Left lobe of liver (tissue), 2 donors: ENCODE data around the gene MSANTD7. TPM values are rescaled to one million over a fixed set of nuclear protein-coding genes. Genes with fewer than 3 reads are reported as not detected.
"Not testable (repeated sequence)": the region's sequence is repeated elsewhere in the genome, so short reads cannot be mapped to it uniquely, and the experiment has no call there.

ENCODE experiments used
- ATAC-seq: fragments of 200-7000 bp; cut with Tn5 transposase; one replicate; pipeline ENCODE4 v1.9.1; 2020; ENCODE audit warnings: mild to moderate bottlenecking, moderate library complexity
- DNase-seq: peaks from one replicate; pipeline ENCODE4 v3.0.0-alpha.2; 2020; ENCODE audit warnings: low spot score
- total RNA-seq: library from RNA; stranded (reverse); gene quantifications from one replicate; pipeline ENCODE4 v1.2.1, GENCODE V29; 2021
- donor health status: DM: no; HTN: no; CAD: no; lungs with moderate emphysema.
- donor health status: DM: no; HTN: yes; CAD: no.

MSANTD7 gene
- total RNA-seq, 1 donor from 2014 or later: 3.3 TPM

DNA sequence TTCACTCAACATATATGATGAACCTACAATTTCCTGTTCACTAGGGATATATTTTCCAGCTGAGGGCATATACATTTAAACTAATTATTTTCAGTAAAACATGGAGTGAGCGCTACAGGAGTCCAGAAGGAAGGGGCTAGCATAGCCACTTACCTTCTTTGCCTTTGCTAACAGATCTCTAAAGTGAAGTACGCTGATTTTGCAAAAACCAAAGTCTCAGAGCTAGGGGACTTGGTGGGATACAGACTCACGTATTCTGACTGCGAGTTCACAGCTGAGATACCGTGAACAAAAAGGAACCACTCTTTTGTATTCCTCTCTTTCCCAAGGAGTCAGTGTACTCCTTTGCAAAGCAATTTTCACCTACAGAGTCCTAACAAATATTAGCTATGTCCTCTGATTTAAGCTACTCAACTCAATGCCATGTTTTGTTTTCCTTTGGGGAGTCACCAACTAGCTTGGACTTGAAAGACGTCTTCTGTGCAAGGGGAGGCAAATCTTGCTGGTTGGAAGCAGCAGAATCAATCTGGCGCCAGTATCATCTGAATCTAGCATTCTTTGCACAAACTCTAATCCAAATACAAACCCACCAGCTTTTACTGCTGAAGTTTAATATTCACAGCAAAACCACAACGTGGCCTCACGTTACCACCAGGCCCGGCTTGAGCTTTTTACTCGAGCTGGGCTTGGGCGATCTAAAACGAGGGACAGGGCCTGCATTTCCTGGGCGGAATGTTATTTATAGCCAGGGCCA, 926 bp upstream of the MSANTD7 start:
- ATAC-seq (peak; percentile 0), DNase-seq (no peak)

DNA sequence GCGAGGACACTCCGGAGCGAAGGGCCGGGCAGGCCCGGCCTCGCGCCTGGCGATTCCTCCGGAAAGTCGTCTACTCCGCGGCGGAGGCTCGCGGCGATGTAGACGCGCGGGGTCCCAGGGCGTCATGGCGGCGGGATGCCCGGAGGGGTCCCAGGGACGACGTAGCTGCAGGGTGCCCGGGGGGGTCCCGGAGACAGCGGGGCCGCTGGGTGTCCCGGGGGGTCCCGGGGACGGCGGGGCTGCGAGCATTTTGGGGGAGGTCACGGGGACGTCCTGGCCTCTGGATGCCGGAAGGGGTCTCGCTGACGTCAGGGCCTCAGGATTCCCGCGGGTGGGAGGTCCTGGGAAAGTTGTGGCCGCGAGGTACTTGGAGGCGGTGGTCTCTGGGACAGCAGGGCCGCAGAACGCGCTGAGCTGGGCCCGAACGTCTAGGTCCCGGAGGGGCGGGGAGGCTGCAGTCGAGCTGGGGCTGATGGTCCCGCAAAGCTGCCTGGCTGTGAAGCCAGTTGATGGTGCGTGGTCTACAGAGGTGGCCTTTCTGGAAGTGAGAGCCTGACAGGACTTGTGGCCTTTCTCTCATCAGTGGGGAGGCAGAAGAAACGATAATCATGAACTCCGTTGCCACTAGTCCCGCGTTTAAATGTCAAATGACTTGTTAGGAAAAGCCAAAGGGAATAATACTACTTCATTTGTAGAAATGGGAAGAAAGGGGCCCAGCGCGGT, 637 bp downstream of the MSANTD7 start:
- DNase-seq (peak; percentile 57), ATAC-seq (peak; percentile 8)

DNA sequence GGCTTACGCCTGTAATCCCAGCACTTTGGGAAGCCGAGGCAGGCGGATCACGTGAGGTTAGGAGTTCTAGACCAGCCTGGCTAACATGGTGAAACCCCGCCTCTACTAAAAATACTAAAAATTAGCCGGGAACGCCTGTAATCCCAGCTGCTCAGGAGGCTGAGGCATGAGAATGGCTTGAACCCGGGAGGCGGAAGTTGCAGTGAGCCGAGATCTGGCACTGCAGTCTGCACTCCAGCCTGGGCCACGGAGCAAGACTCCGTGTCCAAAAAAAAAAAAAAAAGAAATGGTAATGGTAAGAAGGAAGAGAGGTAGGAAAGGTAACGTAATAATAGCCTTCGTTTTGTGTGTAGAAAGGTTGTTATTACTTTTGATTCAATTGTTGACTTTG, 1.2 kb downstream of the MSANTD7 start:
- no peak for DNase-seq
- no peak for ATAC-seq

DNA sequence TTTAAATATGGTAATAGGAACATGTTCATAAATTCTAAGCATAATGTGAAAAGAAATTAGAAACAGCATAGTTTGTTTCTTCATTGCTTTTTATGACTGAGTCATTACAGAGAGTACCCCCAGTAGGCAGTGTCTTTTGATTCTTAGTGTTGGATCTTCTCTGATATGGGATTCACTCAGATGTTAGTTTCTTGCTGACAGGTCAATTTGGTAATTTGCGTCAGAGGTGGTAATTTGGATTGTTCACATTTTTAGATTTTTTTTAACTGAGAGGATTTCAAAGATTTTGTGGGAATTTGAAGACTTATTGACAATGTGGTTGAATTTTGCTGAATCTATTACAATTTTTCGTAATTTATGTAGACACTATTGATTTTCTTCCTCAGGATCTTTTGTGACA, 2.1 kb downstream of the MSANTD7 start:
- no peak for ATAC-seq
- no peak for DNase-seq

DNA sequence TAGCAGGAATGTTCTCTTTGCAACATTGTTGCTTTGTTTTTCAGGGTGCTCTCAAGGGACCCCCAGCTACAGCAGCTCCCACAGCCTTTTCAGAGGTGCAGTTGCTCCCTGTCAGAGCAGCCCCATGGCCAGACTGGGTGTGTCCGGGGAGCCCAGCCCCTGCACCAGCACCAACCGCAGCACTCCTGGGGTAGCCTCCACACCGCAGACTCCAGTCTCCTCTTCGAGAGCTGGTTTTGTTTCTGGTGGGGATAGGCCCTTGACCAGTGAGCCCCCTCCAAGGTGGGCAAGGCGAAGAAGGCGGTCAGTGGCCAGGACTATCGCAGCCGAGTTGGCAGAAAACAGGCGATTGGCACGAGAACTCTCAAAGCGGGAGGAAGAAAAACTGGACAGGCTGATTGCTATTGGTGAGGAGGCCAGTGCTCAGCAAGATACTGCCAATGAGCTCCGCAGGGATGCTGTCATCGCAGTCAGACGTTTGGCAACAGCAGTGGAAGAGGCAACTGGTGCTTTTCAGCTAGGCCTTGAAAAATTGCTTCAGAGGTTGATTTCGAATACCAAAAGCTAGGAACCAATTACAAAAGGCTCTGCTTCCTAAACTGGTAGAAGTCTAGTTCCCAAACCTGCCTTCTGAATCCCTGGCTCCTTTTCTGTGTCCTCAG, 5.4 kb downstream of the MSANTD7 start:
- ATAC-seq (no peak), DNase-seq (no peak)

DNA sequence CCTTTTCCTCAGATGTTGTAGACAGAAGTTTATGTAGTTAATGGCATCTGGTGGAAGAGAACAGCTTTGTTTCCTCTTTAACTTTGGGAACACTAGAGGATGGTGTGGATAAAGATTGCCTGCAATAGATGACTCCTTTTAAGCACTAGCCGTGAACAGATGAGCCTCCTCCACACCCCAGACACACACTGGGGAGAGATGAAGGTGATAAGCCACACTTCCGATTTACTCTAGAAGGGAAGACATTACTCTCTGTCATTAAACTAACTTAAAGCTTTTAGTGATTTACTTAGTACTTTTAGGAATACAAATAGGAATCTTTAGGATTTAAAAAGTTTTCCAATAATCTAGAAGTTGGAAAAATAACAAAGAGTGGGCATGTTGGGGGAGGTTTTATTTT, 6.8 kb downstream of the MSANTD7 start:
- ATAC-seq (no peak), DNase-seq (no peak)

DNA sequence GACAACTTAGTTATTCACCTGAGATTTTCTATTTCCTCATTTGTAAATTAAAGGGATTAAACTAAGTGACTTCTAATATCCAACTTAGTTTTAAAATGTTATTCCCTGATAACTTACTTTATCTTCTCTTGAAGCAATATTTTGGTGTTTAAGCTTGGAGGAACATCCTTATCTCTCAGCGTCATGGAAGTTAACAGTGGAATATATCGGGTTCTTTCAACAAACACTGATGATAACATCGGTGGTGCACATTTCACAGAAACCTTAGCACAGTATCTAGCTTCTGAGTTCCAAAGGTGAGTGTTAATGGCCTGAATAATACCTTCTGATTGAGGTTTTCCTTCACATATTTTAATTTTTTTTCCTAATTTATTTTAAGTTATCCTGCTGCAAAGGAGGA, 14.1 kb downstream of the MSANTD7 start:
- DNase-seq: no peak
- no peak for ATAC-seq

DNA sequence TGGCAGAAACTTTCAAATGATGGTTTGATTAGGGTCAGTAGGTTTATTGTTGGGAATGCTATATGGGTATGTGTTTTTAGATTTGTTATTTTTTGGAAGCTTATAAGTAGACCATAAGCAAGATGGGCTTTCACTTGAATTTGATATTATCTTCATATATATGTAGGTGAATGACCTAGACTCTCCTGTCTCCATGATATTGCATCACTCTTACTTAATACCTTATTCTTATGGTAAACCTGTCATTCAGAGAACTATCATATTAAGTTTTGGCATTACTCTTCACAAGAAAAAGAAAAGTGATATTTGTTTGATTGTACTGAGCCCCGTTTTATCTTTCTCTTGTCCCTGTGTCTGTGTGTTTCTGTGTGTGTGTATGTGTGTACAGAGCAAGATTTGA, 17.3 kb downstream of the MSANTD7 start:
- ATAC-seq: no peak
- DNase-seq: no peak

DNA sequence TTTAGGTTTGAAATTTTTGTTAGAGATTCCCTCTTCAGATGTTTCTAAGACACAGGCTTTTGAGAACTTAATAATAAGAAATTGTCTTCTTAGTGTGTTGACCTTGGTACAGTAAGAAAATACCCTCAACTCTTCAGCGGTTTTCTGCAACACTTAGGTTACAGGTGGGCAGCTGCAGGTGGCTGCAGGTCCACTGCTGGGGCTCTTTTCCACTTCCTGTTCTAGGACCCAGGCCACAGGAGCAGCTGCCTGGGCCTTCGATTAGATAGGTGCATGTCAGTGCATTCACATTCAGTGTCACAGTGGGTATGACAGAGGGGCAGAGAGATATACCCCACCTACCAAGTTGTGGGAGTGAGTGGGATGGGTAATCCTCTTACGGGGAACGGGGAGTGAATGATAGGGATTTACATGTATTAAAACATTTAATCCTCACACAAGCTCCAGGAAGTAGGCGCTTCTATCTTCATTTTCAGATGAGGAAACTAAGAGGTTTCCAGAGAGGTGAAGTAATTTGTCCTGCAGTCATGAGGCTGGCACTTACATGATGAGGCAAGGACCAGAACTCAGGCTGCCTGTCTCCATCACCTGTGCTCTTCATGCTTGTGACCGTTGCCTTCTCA, 20.3 kb downstream of the MSANTD7 start:
- ATAC-seq (no peak), DNase-seq (no peak)

DNA sequence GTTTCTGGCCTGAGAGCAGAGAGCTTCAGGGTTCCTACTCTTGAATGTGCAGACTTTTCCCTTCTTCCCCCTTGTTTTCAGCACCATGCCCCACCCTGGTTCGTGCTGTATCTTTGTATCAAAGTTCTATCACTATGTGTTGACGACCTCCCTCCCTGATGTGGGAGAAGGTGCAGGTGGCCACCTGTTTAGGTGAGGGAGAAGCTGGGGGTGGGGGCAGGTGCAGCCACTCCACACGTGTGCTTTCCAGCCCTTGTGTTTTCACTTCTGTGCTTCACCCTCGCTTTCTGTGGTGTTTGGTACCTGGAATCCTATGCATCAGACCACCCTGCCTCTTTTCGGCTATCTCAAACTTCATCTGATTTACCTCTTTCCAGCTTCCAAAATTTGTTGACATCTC, 20.9 kb downstream of the MSANTD7 start:
- ATAC-seq: no peak
- DNase-seq: no peak

DNA sequence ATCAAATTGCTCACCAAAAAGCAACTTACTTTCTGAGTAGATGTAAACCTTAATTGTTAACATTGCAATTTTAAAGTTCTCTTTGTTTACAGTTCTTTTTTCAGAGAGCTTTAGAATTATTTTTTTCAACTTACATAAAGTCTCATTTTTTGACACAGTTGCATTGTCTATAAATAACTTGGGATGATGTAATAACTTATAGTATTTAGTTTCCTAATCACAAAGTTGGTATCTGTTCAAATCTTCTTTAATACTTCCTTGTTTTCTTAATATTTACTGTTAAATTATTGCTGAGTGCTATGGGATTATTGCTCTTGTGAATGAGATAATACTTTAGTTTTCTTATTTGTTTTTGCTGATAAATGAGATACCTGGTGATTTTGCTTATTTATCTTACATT, 21.7 kb downstream of the MSANTD7 start:
- no peak for ATAC-seq

DNA sequence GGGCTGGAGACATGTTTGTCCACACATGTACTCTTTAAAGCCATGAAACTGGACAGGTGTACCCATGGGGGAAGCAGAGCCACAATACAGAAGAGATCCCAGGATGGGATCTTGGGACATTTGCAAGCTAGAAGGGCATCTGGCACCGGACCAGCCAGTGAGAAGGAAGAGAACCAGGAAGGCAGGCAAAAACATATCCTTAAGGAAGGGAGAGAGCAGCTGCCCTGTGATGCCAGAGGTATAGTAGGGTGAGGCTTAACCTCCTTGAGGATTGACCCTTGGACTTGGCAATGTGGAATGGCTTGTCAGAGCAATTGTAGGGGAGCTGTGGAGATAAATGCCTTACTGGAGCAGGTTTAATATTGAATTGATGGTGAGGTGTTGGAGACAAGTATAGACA, 22.7 kb downstream of the MSANTD7 start:
- ATAC-seq: no peak

More for the DNA sequence above, 21.7 kb downstream of the MSANTD7 start:
- no peak for DNase-seq

DNA sequence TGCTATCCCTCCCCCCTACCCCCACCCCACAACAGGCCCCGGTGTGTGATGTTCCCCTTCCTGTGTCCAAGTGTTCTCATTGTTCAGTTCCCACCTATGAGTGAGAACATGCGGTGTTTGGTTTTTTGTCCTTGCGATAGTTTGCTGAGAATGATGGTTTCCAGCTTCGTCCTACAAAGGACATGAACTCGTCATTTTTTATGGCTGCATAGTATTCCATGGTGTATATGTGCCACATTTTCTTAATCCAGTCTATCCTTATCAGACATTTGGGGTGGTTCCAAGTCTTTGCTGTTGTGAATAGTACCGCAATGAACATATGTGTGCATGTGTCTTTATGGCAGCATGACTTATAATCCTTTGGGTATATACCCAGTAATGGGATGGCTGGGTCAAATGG, 26.4 kb downstream of the MSANTD7 start:
- DNase-seq, ATAC-seq: not testable (repeated sequence)

More for the DNA sequence above, 22.7 kb downstream of the MSANTD7 start:
- DNase-seq: no peak

DNA sequence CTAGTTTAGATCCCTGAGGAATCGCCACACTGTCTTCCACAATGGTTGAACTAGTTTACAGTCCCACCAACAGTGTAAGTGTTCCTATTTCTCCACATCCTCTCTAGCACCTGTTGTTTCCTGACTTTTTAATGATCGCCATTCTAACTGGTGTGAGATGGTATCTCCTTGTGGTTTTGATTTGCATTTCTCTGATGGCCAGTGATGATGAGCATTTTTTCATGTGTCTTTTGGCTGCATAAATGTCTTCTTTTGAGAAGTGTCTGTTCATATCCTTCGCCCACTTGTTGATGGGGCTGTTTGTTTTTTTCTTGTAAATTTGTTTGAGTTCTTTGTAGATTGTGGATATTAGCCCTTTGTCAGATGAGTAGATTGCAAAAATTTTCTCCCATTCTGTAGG, 26.8 kb downstream of the MSANTD7 start:
- ATAC-seq, DNase-seq: not testable (repeated sequence)

DNA sequence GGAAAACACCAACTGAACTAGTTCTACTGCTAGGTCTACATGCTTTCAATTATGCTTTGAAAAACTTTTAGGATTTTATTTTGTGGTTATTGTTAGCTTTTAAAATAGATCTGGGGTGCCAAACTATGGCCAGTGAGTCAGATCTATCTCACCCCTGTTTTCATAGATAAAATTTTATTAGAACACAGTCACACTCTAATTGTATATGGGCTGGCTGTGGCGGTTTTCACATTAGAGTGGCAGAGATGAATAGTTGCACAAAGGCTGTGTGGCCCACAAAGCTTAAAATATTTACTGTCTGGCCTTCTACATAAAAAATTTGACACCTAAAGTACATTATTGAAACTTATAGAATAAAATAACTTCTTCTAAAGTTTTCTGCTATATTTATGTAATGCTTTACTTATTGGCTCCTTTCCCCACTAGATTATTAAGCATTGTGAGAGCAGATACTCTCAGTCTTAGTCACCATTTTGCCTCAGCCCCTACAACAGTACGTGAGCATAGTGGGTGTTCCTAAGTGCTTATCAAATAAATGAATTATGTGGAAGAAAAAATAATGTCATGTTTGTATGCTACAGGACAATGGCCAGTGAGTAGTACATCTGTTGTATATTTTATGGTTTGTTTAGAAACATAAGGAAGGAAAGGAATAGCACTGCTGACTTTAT, 35.1 kb downstream of the MSANTD7 start:
- no peak for ATAC-seq
- no peak for DNase-seq

DNA sequence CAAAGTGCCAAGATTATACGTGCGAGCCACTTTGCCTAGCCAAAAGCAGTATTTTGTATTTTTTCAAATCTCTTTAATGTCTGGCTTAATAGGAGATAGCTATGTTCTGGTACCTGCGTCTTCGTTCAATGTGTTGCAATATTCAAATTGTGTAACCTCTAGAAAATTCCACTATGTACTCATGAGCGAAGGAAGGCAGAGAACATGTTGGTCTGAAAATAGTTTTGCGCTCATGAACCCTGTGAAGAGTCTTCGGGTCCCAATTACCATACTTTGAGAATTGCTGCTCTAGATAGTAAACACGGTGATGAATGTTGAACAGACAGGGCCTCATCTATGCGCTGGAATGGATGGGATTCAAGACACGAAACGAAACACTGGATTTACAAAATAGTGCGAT, 37.8 kb downstream of the MSANTD7 start:
- ATAC-seq (no peak), DNase-seq (no peak)

DNA sequence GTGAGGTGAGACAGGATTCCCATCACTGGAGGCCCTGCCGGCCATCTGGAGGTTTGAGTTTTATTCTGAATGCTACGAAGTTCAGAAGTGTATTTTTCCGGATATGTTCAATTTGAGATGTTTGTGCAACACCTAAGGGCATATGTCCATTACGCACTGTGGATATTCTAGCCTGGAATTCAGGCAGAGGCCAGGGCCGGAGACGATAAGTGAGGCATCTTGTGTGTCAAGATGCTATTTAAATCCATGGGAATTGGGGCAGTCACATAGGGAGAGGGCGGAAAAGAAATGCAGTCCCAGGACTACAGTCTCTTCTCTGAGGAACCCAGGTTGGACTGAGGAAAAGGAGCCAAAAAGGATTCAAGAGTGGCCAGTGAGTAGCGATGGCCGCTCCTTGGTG, 38.7 kb downstream of the MSANTD7 start:
- ATAC-seq: no peak
- DNase-seq: no peak

DNA sequence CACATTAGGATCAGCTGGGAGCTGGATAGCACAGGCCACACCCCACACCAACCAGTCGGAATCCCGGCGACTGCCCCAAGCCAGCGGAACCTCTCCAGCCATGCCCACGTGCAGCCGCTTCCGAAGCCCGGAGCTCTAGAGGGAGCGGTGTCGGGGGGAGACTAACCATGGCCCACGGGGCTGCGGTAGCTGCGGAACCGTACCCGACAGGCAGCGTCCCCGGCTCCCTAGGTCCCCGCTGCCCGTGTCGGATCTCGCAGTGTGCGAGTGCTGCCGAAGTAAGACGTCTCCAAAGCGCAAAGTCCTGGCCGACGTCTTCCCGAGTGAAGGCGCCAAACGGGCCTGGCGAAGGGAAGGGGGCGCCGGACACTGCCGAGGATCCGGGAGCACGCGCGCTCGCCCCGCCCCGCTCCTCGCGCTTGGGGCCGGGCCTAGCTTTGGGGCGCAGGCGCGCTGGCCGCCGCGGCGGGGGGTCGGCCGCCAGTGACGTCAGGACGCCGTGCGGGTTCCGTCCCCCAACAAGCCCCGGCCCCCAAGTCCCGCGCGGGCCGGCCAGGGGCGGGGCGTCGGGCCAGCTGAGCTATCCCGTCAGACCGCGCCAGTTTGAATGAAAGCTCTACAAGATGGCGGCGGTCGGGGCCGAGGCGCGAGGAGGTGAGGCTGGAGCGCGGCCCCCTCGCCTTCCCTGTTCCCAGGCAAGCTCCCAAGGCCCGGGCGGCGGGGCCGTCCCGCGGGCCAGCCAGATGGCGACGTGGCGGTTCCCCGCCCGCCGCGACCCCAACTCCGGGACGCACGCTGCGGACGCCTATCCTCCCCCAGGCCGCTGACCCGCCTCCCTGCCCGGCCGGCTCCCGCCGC, 40.4 kb downstream of the MSANTD7 start, which contains the start of gene SUV39H2:
SUV39H2 (plus strand) TSS at position 601 of the 858 bp plus-strand sequence; CDS start at position 624, 23 bp downstream.
- DNase-seq (peak; percentile 96), ATAC-seq (peak; percentile 93)

DNA sequence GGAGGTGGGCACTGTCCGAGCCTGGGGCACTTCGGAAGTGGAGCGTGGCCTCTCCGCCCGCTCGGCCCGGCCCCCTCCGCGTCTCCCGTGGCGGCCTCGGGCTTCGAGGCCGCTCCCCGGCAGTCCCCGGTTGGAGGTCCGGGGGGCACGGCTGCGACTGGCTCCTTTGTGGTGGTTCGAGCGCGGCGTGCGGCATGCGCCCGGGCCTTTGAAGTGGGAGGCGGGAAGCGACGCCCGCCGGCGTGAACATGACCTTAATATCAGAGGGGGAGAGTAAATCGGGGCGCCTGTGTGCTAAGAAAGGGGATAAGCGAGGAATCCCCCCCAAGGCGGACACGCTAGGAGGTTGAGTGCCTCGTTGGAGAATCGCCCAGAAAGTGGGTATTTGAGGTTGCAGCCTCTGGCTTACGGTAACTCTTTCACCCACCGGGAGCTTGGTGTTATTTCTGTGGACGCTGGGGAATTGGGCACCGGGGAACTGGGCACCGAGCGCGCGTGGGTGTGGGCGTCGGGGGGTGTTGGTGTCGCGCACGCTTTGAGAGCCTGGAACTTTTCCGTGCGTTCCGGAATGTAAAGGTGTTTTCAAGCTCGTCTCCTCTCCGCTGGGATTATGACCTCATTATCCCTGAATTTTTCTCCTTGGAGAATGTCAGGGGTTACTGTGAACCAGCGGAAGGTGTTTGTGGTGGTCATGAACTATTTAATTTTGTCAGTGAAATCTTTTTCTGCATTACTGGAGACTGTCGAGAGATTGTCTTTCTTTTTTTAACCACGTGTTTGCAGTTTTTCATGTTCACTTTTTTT, 41.2 kb downstream of the MSANTD7 start:
- ATAC-seq (peak; percentile 1), DNase-seq (peak; percentile 50)
